Activated CD8-positive, alpha-beta memory T cell treated with anti-CD3 and anti-CD28 coated beads for 48 hours (primary cell): ENCODE measurements around the gene ACOT8.
"Not testable (repeated sequence)": the region's sequence is repeated elsewhere in the genome, so short reads cannot be mapped to it uniquely, and the experiment has no call there.

Experiments
- DNase-seq, 3 experiments: peaks; one replicate each; pipeline ENCODE4 v3.0.0-alpha.2; 2020; ENCODE audit warnings: low read depth in 2 of 3, low spot score in 2 of 3

The ACOT8 gene

DNA sequence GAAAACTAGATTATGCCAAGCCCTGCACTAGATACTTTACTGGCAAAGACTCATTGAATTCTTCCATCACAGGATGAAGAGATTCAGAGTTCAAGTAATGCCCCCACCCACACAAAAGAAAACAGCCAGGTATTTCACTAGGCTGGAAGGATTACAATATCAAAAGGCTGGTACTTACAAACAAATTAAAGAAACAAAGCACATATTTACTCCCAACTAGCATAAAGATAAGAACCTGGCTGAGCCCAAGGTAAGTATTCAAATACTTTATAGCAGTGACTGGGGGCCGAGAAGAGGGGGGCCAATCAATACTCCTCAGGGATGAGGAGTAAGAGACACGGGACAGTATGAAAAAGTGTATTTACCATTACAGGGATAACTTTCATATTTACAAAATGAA lies 3.7 kb downstream of the ACOT8 start:
- no peak for DNase-seq

- DNase-seq: no peak
Measured at GRCh38 chr20:45852326-45852725, 4.9 kb downstream of the ACOT8 start.

GRCh38 chr20:45851501-45851900 lies 5.7 kb downstream of the ACOT8 start:
- no peak for DNase-seq

DNA sequence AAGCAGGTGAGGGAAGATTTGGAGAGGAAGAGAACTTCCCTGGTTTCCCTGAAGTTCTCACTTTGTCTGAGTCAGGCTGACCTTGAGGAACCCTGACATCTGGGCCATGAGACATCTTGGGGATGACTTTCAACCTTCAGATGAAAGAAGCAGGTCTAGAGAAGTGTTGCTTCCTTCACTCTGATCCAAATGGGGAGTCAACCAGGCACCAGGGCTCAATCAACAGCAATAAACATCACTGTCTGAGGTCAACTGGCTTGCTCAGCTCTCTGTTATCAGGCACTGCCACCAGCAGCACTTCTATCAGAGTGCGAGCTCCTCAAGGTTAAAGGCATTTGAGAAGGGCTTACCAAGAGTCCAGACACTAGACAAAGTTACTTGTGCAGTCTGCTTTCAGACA lies 6.3 kb downstream of the ACOT8 start:
- DNase-seq: no peak

- no peak for DNase-seq
Measured at GRCh38 chr20:45850238-45850637, 7.0 kb downstream of the ACOT8 start.

DNA sequence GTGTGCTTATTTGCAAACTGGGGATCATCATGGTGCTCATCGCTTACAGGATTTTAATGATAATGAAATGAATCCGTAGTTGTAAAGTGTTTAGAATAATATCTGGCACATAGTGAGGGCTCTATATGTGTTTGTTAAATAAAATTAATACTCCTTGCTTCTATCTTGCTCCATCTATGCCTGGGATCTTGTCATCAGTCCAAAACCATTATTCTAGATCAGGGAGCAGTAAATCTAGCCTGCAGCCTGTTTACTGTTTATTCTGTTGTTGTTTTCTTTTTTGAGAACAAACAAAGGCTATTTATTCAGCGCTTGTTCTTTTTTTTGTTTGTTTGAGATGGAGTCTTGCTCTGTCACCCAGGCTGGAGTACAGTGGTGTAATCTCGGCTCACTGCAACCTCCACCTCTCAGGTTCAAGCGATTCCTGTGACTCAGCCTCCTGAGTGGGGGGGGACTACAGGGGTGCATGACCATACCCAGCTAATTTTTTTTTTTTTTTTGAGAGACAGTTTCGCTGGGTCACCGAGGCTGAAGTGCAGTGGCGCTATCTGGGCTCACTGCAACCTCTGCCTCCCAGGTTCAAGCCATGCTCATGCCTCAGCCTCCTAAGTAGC lies 8.1 kb downstream of the ACOT8 start:
- DNase-seq: no peak

DNA sequence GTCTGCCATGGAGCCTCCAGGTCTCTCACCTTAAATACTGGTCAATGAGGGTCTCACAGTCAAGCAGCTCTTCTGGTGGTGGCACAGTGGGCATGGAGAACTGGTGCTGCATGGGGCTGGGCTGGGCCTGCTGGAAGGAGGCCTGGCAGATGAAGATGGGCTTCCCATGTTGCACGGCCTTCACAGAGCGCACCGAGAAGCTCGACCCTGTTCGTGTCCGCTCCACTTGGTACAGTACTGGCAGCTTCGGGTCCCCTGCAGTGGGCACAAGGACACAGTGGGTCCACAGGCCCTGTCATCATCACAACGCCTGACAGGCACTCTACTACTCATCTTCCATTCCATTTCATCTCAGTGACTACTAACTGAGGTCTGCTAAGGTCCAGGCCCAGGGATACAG lies 8.8 kb downstream of the ACOT8 start:
- DNase-seq: no peak

GRCh38 chr20:45845452-45845851 lies 11.7 kb downstream of the ACOT8 start:
- no peak for DNase-seq

- DNase-seq: no peak
Measured at GRCh38 chr20:45843506-45843905, 13.7 kb downstream of the ACOT8 start.

DNA sequence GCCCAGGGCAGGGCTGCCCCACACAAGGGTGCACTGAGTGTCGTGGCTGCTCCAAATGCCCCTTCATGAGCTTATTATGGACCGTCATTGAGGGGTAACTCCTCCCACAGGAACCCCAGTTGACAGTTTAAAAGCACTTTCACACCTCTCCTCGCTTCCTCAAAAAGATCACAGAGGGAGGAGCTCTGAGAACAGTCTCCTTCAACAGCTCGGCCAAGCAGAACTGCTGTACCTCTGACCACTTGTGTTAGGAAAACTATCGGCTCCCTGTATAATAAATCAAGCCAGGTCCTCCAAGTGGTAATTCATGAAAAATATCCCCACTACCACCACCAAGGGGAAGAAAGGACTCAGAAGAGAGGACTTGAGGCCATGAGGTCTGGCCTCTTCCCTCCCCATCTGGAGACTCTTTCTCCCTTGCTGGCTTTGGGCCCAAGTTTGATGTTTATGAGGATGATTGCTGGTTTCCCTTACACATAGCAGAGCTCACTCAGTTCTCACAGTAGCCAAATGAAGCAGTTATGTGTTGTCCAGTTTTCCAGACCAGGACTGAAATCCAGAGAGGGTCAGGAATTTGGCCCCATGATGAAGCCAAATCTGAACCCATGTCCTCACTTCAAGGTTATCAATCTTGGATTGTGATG lies 14.9 kb downstream of the ACOT8 start:
- no peak for DNase-seq

- DNase-seq: no peak
Measured at GRCh38 chr20:45841407-45842129, 15.6 kb downstream of the ACOT8 start.

- DNase-seq: no peak
Measured at GRCh38 chr20:45840700-45841198, 16.4 kb downstream of the ACOT8 start.

DNA sequence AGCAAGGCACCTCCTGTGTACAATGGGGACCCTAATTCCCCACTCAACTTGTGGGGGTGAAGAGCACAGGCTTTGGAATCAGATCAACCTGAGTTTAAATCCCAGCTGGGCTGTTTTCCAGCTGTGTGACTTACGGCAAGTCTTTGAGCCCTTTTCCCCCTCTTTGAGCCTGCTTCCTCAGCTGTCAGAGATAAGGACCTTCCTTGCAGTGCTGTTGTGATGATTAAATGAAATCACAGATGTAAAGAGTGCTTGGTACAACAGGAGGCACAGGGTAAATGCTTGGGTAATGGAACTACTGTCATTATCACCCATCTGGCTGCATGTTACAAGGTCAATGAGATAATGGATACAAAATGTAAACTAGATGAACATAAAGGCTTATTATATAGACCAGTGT lies 20.4 kb downstream of the ACOT8 start:
- DNase-seq: no peak

GRCh38 chr20:45835825-45836224 lies 21.4 kb downstream of the ACOT8 start:
- no peak for DNase-seq

- DNase-seq: no peak
Measured at GRCh38 chr20:45835329-45835765, 21.8 kb downstream of the ACOT8 start.

GRCh38 chr20:45834797-45835161 lies 22.4 kb downstream of the ACOT8 start:
- DNase-seq: no peak

- DNase-seq: no peak
Measured at GRCh38 chr20:45833883-45834796, 23.1 kb downstream of the ACOT8 start.

- DNase-seq: no peak
Measured at GRCh38 chr20:45833030-45833882, 23.9 kb downstream of the ACOT8 start, which contains the start of gene SNX21. SNX21 (plus strand) TSS chr20:45833799; CDS start chr20:45833920, 121 bp downstream.

GRCh38 chr20:45832619-45833018 lies 24.6 kb downstream of the ACOT8 start:
- no peak for DNase-seq

DNA sequence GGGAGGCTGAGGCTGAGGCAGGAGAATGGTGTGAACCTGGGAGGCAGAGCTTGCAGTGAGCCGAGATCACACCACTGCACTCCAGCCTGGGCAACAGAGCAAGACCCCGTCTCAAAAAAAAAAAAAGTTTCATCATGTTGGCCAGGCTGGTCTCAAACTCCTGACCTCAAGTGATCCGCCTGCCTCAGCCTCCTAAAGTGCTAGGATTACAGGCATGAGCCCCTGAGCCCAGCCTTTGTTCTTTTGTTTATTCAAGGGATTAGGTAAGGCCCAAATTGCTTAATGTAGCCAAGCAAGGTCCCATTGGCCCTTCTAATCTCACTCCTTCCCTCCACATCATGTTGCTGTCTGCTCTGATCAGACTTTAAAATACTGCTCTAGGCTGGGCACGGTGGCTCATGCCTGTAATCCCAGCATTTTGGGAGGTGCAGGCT lies 27.5 kb downstream of the ACOT8 start:
- DNase-seq: not testable (repeated sequence)
